Right cardiac atrium (tissue), 5 donors: ENCODE data around the gene CD209. TPM values are rescaled to one million over a fixed set of nuclear protein-coding genes. Genes with fewer than 3 reads are reported as not detected.
"Not testable (repeated sequence)": the region's sequence is repeated elsewhere in the genome, so short reads cannot be mapped to it uniquely, and the experiment has no call there.

Experiments
- ATAC-seq, 2 donors: fragments of 200-7000 bp; cut with Tn5 transposase; one replicate each; pipeline versions ENCODE4 v1.8.0 to v1.9.1; 2020; ENCODE audit warnings: moderate library complexity in 2 of 2, mild to moderate bottlenecking in 1 of 2
- DNase-seq, 3 donors: peaks; one replicate each; pipeline ENCODE4 v3.0.0-alpha.2; 2020
- H3K27ac ChIP-seq: one replicate; pipeline ENCODE4 v1.5.1; 2013; ENCODE audit warnings: mild to moderate bottlenecking, low read length, control low read depth, moderate library complexity
- H3K27me3 ChIP-seq: one replicate; pipeline ENCODE4 v1.6.1; 2013; ENCODE audit not compliant: control insufficient read depth, insufficient read depth
- H3K4me1 ChIP-seq: one replicate; pipeline ENCODE4 v1.6.1; 2013; ENCODE audit warnings: low read length; ENCODE audit not compliant: control insufficient read depth, insufficient read depth
- H3K4me3 ChIP-seq: one replicate; pipeline ENCODE4 v1.5.1; 2013; ENCODE audit warnings: low read length, control low read depth
- H3K9me3 ChIP-seq: one replicate; pipeline ENCODE4 v1.6.1; 2013; ENCODE audit warnings: low read length; ENCODE audit not compliant: control insufficient read depth
- WGBS: extraction: QIAGEN DNeasy Blood & Tissue Kit; methylation state at CpG from one replicate; pipeline ENCODE4 v1.1.7; 2013; 5-methylcytosine and 5-hydroxymethylcytosine counted together
- intact Hi-C, 4 donors: fragments of 100-400 bp; cut with DNase I; formaldehyde crosslinking; loops; one replicate each; pipeline versions ENCODE4 v1.11.0 to v1.14.0; 2022 to 2023
- polyA plus RNA-seq: library from polyadenylated mRNA; stranded (reverse); fragments of 200-250 nt; gene quantifications from one replicate; pipeline ENCODE4 v1.2.3, GENCODE V29; 2013
- total RNA-seq, 4 donors: library from RNA; stranded (reverse); fragmentation: NEBNext Ultra II Directional; extraction: Animal tissue kit (Norgen Biotek cat#: 25700); gene quantifications; one replicate each; pipeline ENCODE4 v1.2.1, GENCODE V29; 2021
- donor health status: healthy with polysubstance abuse.
- donor health status: DM: no; HTN: yes; CAD: no.
- donor health status: DM: no; HTN: no; CAD: no.
- donor health status: DM: no; HTN: yes; CAD: no; lungs with severe emphysema.
- donor health status: DM: yes; HTN: yes; CAD: no.

The CD209 gene
- total and polyA plus RNA-seq, 5 donors = 0.68 to 10.7 (median 9.1) TPM

DNA sequence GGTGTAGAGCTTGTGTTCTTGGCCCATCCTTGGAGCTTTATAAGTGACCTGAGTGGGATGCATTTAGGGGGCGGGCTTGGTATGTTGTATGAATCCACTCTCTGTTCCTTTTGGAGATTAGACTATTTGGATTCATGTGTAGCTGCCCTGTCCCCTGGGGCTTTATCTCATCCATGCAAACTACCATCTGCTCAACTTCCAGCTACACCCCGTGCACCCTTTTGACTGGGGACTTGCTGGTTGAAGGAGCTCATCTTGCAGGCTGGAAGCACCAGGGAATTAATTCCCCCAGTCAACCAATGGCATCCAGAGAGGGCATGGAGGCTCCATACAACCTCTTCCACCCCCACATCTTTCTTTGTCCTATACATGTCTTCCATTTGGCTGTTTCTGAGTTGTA is 21.8 kb upstream of the CD209 start:
- no peaks in the 10 kb centered on the region for H3K4me1 ChIP-seq
- DNase-seq (no peak), ATAC-seq (no peak)
- H3K9me3 ChIP-seq = no peaks in the 10 kb centered on the region
- intact Hi-C loops = no loop called here
- no peak overlapping the region for H3K27ac ChIP-seq
- 57% methylated on average over 2 of the region's 2 CpGs for WGBS
- no peaks in the 10 kb centered on the region for H3K27me3 ChIP-seq
- no peak overlapping the region for H3K4me3 ChIP-seq

GRCh38 chr19:7767487-7767886 is 20.2 kb upstream of the CD209 start:
- H3K27ac ChIP-seq = no peak overlapping the region
- WGBS = 71% methylated on average over 4 of the region's 4 CpGs
- no peaks in the 10 kb centered on the region for H3K9me3 ChIP-seq
- DNase-seq = no peak
- H3K4me3 ChIP-seq = no peak overlapping the region
- no peaks in the 10 kb centered on the region for H3K27me3 ChIP-seq
- no peaks in the 10 kb centered on the region for H3K4me1 ChIP-seq
- ATAC-seq = no peak
- intact Hi-C loops = no loop called here

DNA sequence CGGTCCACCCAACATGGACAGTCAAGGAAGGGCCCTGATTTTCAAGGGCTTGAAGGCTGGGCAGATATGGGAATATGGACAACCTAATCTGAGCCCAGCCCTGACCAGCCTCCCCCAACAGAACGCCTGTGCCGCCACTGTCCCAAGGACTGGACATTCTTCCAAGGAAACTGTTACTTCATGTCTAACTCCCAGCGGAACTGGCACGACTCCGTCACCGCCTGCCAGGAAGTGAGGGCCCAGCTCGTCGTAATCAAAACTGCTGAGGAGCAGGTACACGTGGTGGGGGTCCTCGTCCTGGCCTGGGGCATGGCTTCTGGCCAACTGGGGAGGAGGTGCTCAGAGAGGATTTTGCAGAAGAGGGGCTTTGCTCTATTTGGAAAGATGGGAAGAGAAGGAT is 19.2 kb upstream of the CD209 start:
- DNase-seq (no peak), ATAC-seq (no peak)
- intact Hi-C loops = no loop called here
- WGBS = 72% methylated on average over 11 of the region's 11 CpGs
- Histone ChIP-seq H3K27me3 (no peaks in the 10 kb centered on the region), H3K27ac (no peak overlapping the region), H3K4me3 (no peak overlapping the region), H3K4me1 (no peaks in the 10 kb centered on the region), H3K9me3 (no peaks in the 10 kb centered on the region)

DNA sequence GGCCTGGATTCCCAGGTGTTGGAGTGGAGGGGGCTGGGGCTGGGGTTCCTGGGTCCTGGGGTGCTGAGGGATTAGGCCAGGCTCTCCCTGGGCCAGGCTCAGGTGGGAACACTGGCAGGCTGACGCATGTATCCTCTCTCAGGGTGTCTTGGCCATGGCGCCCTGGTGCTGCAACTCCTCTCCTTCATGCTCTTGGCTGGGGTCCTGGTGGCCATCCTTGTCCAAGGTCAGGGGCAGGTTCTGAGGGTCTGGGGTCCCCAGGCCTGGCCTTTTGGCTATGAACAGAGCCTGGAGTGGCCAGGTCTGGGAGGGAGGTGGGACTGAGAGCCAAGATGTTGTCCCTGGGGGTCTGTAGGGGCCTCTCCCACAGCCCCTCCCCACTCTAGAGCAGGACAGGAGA is 17.7 kb upstream of the CD209 start:
- H3K9me3 ChIP-seq, DNase-seq, H3K4me3 ChIP-seq, H3K4me1 ChIP-seq, ATAC-seq, H3K27ac ChIP-seq, H3K27me3 ChIP-seq, intact Hi-C loops: not testable (repeated sequence)
- 89% methylated on average over 2 of the region's 2 CpGs for WGBS

DNA sequence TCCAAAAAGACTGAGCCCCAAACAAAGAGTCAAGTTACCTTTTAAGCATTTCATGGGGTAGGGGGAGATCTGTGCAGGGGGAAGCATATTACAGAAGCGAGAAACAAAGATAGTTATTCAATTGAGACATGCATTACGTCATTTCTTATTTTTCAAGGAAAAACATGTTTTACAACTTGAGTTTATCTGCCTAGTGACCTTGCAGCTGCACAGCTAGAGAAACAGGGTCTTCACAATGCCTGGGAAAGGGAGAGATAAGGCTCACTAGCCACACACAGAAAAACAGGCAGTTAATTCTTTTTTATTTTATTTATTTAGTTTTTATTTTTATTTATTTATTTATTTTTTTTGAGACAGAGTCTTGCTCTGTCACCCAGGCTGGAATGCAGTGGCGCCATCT is 16.8 kb upstream of the CD209 start:
- H3K27me3 ChIP-seq, intact Hi-C loops, H3K27ac ChIP-seq, H3K4me1 ChIP-seq, DNase-seq, H3K4me3 ChIP-seq, H3K9me3 ChIP-seq, ATAC-seq: not testable (repeated sequence)
- 49% methylated on average over 3 of the region's 3 CpGs for WGBS

GRCh38 chr19:7763696-7764095 is 16.4 kb upstream of the CD209 start:
- Histone ChIP-seq H3K27ac (no peak overlapping the region), H3K9me3 (no peaks in the 10 kb centered on the region), H3K4me3 (no peak overlapping the region), H3K4me1 (no peaks in the 10 kb centered on the region), H3K27me3 (no peaks in the 10 kb centered on the region)
- 52% methylated on average over 1 of the region's 1 CpG for WGBS
- DNase-seq = no peak
- no peak for ATAC-seq
- intact Hi-C loops = no loop called here

DNA sequence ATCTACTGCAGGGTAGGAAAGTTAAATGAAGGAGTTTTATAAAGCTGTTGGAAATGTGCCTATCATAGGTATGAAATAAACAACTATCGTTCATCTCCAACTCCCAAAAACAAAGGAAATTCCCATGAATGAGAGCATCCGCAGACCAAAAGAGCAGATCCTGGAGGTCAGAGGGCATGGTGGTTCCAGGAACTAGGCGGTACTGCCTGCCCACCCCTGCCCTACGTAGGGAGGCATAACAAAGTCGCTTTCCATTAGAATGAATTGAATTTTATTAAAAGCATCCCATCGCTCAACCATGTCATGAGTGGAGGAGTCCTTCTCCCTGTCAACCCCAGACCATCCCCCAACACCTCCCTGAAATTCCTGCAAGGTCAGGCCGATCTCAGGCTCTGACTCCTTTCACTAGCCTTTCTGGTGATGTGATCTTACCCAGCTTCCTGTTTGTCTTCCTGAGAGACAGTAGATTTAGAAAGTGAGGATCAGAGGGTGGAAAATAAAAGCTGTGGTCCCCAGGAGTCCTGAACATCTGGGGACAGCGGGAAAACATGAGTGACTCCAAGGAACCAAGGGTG is 15.5 kb upstream of the CD209 start, which contains the start of gene CLEC4M:
CLEC4M (plus strand) TSS at position 525 of the 575 bp plus-strand sequence; CDS start at position 549, 24 bp downstream.
- no peaks in the 10 kb centered on the region for H3K4me1 ChIP-seq
- WGBS = 61% methylated on average over 8 of the region's 8 CpGs
- no peak within 1 kb of the TSS for H3K27ac ChIP-seq
- H3K27me3 ChIP-seq = no peaks in the 10 kb centered on the region
- no peaks in the 10 kb centered on the region for H3K9me3 ChIP-seq
- ATAC-seq (no peak), DNase-seq (no peak)
- intact Hi-C loops = no loop called here
- H3K4me3 ChIP-seq = no peak within 1 kb of the TSS

DNA sequence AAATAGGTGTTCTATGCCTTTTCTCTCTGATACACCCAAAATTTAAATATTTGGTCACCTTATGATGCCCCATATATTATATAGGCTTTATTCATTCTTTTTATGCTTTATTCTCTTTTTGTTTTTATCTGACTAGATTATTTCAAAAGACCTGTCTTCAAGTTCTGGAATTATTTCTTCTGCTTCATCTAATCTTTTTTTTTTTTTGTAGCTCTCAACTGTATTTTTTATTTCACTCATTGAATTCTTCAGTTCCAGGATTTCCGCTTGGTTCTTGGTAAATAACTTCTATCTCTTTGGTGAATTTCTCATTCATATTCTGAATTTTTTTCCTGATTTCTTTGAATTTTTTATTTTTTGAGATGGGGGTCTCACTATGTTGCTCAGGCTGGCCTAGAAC is 11.8 kb upstream of the CD209 start:
- Histone ChIP-seq H3K9me3 (peaks cover 4% of the 10 kb centered on the region), H3K4me3 (no peak overlapping the region), H3K4me1 (no peaks in the 10 kb centered on the region), H3K27ac (no peak overlapping the region), H3K27me3 (no peaks in the 10 kb centered on the region)
- intact Hi-C loops = no loop called here
- DNase-seq = no peak
- WGBS = 95% methylated on average over 1 of the region's 1 CpG
- ATAC-seq = no peak

DNA sequence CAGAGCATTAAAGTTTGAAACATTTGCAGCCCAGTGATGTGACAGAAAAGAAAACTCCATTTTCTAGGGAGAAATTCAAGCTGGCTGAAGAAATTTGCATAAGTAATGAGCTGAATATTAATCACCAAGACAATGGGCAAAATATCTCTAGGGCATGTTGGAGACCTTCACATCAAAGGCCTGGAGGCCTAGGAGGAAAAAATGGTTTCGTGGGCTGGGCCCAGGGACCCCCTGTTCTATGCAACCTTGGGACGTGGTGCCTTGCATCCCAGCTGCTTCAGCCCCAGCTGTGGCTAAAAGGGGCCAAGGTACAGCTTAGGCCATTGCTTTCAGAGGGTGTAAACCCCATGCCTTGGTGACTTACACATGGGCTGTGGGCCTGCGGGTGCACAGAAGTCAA is 10.0 kb upstream of the CD209 start:
- DNase-seq = no peak
- intact Hi-C loops = no loop called here
- 79% methylated on average over 3 of the region's 3 CpGs for WGBS
- Histone ChIP-seq H3K9me3 (peaks cover 4% of the 10 kb centered on the region), H3K4me1 (no peaks in the 10 kb centered on the region), H3K27ac (no peak overlapping the region), H3K27me3 (no peaks in the 10 kb centered on the region), H3K4me3 (no peak overlapping the region)
- ATAC-seq = no peak

DNA sequence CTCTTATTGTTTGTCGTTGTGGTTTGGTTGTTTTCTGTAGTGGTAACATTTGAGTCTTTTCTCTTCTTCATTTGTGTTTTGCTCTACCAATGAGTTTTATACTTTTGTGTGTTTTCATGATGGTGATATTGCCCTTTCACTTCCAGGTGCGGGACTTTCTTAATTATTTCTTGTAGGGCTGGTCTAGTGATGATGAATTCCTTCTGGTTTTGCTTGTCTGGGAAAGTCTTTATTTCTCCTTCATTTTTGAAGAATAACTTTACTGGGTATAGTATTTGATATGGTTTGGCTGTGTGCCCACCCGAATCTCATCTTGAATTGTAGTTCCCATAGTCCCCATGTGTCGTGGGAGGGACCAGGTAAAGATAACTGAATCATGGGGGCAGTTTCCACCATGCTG is 8.9 kb upstream of the CD209 start:
- H3K9me3 ChIP-seq = peaks cover 4% of the 10 kb centered on the region
- DNase-seq (no peak), ATAC-seq (no peak)
- no peaks in the 10 kb centered on the region for H3K4me1 ChIP-seq
- intact Hi-C loops = no loop called here
- no peak overlapping the region for H3K4me3 ChIP-seq
- WGBS = 24% methylated on average over 4 of the region's 4 CpGs
- no peaks in the 10 kb centered on the region for H3K27me3 ChIP-seq
- no peak overlapping the region for H3K27ac ChIP-seq

- H3K9me3 ChIP-seq = peaks cover 2% of the 10 kb centered on the region
- no peak overlapping the region for H3K4me3 ChIP-seq
- no peak overlapping the region for H3K27ac ChIP-seq
- ATAC-seq = no peak
- no peaks in the 10 kb centered on the region for H3K27me3 ChIP-seq
- no peaks in the 10 kb centered on the region for H3K4me1 ChIP-seq
- intact Hi-C loops = no loop called here
- no peak for DNase-seq
- 68% methylated on average over 12 of the region's 12 CpGs for WGBS
Observed at GRCh38 chr19:7751157-7751783, 3.9 kb upstream of the CD209 start.

GRCh38 chr19:7748756-7749155 is 1.4 kb upstream of the CD209 start:
- no peaks in the 10 kb centered on the region for H3K27me3 ChIP-seq
- DNase-seq = no peak
- intact Hi-C loops = no loop called here
- H3K9me3 ChIP-seq = no peaks in the 10 kb centered on the region
- no peak overlapping the region for H3K4me3 ChIP-seq
- H3K4me1 ChIP-seq = no peaks in the 10 kb centered on the region
- no peak overlapping the region for H3K27ac ChIP-seq
- 28% methylated on average over 4 of the region's 4 CpGs for WGBS
- no peak for ATAC-seq
